ENCODE data around the gene MITF.

Gene MITF

GRCh38 chr3:69739204-69740102 is at the start of gene MITF:
TSS of gene MITF (plus strand) at chr3:69739464. CDS start at chr3:69739598, 134 bp downstream.
- peak; percentile 73 for DNase-seq (ENCODE audit: low spot score)

GRCh38 chr3:69691860-69692259 is 47.4 kb upstream of the MITF start:
- DNase-seq (ENCODE audit: low spot score) = no peak

GRCh38 chr3:69692761-69693160 is 46.5 kb upstream of the MITF start:
- no peak for DNase-seq (ENCODE audit: low spot score)

GRCh38 chr3:69695443-69695842 is 43.8 kb upstream of the MITF start:
- no peak for DNase-seq (ENCODE audit: low spot score)

GRCh38 chr3:69695933-69696332 is 43.3 kb upstream of the MITF start:
- DNase-seq (ENCODE audit: low spot score) = no peak

GRCh38 chr3:69696367-69696766 is 42.9 kb upstream of the MITF start:
- no peak for DNase-seq (ENCODE audit: low spot score)

GRCh38 chr3:69697381-69697780 is 41.9 kb upstream of the MITF start:
- DNase-seq (ENCODE audit: low spot score) = no peak

- DNase-seq (ENCODE audit: low spot score) = no peak
These were observed 40.5 kb upstream of the MITF start for GRCh38 chr3:69698728-69699127.

- no peak for DNase-seq (ENCODE audit: low spot score)
These were observed 40.1 kb upstream of the MITF start for GRCh38 chr3:69699183-69699582.

GRCh38 chr3:69700949-69701348 is 38.3 kb upstream of the MITF start:
- DNase-seq (ENCODE audit: low spot score) = no peak

- no peak for DNase-seq (ENCODE audit: low spot score)
These were observed 28.9 kb upstream of the MITF start for GRCh38 chr3:69710153-69710977.

- no peak for DNase-seq (ENCODE audit: low spot score)
These were observed 27.0 kb upstream of the MITF start for GRCh38 chr3:69712269-69712668.

GRCh38 chr3:69712933-69713332 is 26.3 kb upstream of the MITF start:
- no peak for DNase-seq (ENCODE audit: low spot score)

- no peak for DNase-seq (ENCODE audit: low spot score)
These were observed 24.1 kb upstream of the MITF start for GRCh38 chr3:69715204-69715603.

GRCh38 chr3:69716119-69716518 is 23.1 kb upstream of the MITF start:
- DNase-seq (ENCODE audit: low spot score) = no peak

- DNase-seq (ENCODE audit: low spot score) = no peak
These were observed 20.2 kb upstream of the MITF start for GRCh38 chr3:69718866-69719586.

- no peak for DNase-seq (ENCODE audit: low spot score)
These were observed 19.6 kb upstream of the MITF start for GRCh38 chr3:69719587-69720122.

GRCh38 chr3:69720824-69721223 is 18.4 kb upstream of the MITF start:
- DNase-seq (ENCODE audit: low spot score) = no peak

GRCh38 chr3:69723389-69723788 is 15.9 kb upstream of the MITF start:
- no peak for DNase-seq (ENCODE audit: low spot score)

GRCh38 chr3:69724722-69725435 is 14.4 kb upstream of the MITF start:
- DNase-seq (ENCODE audit: low spot score) = no peak

- DNase-seq (ENCODE audit: low spot score) = peak; percentile 11
These were observed 13.2 kb upstream of the MITF start for GRCh38 chr3:69725994-69726571.

All from activated CD4-positive, alpha-beta T cell treated with anti-CD3 and anti-CD28 coated beads, Interleukin-2, Interleukin-4, amounts not matched to agents 100 ng/mL and 50 ng/mL, durations not matched to agents 16 hours and 8 hours (primary cell).